Activated CD4-positive, alpha-beta T cell treated with anti-CD3 and anti-CD28 coated beads for 1 hour (primary cell): Measurements from ENCODE around the gene ADAT3.
"Not testable (repeated sequence)": the region's sequence is repeated elsewhere in the genome, so short reads cannot be mapped to it uniquely, and the experiment has no call there.

Experiments used
- DNase-seq: peaks from one replicate; pipeline ENCODE4 v3.0.0-alpha.2; 2020

Gene ADAT3

DNA sequence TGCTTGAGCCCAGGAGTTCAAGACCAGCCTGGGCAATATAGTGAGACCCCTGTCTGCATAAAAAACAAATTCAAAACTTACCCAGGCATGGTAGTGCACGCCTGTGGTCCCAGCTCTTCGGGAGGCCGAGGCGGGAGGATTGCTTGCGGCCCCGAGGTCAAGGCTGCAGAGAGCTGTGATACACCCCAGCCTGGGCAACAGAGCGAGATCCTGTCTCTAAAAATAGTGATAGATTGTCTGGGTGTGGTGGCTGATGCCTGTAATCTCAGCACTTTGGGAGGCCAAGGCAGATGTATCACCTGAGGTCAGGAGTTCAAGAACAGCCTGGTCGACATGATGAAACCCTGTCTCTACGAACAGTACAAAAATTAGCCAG is 37.9 kb upstream of the ADAT3 start:
- DNase-seq: no peak

DNA sequence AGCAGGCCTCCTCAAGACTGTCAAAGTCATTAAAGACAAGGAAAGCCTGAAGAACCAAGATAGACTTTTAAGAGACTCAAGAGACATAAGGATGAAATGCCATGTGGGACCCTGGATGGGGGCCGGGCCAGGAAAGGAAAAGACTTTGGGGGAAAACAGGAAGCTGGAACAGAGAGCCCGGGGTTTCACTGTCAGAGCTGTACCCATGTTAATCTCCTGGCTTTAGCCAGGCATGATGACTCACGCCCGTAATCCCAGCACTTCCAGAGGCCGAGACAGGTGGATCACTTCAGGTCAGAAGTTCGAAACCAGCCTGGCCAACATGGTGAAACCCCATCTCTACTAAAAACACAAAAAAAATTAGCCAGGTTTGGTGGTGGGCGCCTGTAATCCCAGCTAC is 36.2 kb upstream of the ADAT3 start:
- no peak for DNase-seq

DNA sequence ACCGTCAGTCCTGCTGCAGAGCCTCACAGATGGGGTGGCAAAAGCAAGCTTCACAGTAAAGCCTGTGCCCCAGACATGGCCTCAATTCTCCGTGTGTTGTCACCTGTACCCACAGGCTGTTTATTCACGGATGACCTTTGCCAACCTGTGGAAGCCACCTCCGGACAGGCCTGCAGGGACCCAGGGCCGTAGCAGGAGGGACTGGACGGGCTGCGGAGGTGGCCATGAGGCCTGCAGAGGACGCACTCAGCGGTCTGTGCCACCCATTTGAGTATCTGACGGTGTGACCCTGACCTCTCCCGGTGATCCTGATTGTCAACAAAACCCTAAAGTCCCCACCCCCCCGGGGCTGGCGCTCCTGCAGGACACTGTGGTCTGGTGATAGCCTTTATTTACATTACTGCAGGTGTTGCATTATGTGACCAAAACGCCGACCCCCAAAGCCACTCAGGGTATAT is 34.0 kb upstream of the ADAT3 start:
- DNase-seq: no peak

DNA sequence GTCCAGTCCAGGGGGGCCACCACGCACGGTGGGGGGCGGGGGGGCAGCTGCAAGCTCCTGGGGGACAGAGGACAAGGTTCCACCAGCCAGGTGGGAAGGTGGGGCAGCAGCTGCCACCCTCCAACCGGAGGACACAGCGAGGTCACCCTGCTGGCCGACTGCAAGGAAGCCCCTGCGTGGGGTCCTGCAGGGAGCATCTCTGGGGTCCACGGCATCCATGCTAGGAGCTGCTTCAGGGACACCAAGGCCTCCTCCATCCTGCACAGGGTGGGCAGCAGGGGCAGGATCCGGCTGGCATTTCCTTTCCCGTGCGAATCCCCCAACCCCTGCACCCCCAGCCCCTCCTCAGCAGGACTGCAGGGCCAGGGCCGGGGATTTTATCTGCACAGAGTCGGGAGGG is 33.6 kb upstream of the ADAT3 start:
- DNase-seq: no peak

DNA sequence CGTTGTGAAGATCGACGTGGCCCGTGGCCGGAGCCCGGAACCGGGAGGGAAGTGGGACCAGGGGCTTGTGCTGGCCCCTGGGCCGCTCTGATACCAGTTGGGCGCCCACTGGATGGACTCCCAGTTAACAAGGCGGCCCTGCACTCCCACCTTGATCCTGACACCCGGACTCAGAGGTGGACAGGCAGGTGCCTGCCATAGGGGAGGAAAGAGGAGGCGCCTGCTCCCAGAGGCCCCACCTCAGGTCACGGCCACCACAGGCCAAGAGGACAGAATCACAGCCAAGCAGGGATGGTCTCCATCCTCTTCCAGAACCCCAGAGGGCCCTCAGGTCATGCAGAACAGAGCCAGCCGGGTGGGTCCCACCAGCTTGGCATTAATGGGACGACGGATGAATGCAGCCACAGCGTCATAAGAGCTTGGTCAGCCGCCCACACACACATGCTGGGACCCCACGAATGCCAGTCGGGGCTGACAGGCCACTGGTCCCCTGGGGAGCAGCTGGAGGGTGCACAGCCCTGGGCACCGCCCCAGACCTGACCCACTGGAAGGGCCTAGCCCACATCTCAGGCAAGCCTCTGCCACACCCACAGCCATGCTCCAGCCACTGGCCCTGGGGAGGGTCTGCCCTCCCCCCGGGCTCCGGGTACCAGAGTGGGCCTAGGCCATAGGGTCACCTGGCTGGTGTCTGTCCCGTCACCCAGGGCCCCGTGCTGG is 32.2 kb upstream of the ADAT3 start:
- no peak for DNase-seq

DNA sequence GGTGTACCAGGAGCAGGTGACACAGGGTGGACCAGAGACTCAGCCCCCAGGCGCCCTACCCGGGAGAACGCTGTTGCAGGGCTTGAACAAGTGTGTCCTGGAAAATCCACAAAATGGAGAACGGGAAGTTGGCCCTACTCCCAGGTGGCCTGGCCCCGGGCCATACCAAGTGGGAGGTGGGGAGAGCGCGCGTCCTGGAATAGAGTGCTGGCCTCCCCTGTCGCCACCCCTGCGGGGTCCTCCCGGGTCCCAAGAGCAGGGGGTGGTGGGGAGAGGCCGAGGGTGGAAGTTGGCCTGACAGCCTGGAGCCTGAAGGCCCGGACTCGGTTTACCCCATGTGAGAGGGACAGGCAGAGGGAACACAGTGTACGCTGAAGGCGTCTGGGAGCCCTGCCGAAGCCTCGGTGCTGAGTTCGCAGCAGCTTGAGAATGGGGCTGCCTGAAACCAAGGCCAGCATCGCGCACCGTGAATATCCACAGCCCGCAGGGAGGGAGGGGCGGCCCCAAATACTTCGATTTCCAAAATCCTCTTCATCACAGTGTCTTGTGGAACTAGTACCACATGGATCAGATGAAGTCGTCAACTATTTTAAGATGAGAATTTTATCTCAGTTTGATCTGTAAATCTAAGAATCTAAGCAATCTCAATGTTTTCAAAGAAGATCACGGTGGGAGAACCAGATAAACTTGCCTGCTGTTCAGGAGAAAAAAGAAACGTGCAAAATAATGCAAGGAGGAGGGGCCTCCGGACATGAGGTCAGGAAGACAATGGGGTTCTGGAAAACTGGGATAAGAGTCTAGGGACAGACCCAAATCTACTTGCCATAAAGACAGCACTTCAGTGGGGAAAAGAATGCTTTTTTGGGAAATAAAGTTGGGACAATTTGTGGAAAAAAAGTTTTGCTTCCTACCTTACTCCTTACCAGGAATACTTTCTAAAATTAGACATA is 31.4 kb upstream of the ADAT3 start:
- DNase-seq: no peak

DNA sequence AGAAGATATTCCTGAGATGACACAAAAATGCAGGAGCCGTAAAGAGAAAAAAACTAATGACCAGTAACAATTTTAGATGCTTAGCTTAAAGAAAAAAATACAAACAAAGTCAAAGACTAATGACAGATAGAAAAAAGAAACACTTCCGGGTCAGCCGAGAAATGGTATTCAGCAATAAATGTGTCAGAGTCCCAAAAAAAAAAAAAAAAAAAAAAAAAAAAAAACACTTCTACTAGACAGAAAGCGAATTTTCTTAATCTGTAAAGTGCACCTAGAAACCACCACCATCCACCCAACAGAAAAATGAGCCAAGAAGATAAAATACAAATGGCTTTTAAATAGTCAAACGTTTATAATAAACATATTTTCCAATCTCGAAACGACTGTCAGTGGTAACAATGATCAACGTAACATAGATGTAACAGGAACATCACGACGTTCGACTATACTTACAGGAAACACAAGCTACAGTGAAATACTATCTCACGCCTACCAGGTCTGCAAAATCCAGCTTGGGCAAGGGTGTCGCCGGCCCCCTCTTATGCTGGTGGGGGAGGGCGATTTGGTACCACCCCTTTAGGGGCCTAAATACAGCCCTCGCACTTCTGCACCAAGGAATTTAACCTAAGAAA is 30.5 kb upstream of the ADAT3 start:
- no peak for DNase-seq

DNA sequence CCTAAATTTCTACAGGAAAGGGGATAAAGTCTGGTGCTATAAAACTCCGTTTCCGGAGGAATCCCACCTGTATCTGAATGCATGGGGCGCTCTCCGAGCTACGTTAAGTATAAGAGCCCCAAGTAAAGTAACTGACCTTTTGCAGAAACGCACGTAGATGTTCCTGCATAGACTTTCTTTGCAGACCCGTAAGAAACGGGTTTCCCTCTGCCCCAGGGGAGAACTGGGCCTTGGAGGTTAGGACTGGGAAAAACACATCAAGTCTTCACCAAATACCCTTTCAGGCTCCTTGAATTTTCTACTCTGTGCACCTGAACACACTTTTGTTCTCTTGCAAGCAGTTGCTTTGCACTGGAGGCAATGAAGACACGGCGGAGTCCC is 29.9 kb upstream of the ADAT3 start:
- DNase-seq: not testable (repeated sequence)

DNA sequence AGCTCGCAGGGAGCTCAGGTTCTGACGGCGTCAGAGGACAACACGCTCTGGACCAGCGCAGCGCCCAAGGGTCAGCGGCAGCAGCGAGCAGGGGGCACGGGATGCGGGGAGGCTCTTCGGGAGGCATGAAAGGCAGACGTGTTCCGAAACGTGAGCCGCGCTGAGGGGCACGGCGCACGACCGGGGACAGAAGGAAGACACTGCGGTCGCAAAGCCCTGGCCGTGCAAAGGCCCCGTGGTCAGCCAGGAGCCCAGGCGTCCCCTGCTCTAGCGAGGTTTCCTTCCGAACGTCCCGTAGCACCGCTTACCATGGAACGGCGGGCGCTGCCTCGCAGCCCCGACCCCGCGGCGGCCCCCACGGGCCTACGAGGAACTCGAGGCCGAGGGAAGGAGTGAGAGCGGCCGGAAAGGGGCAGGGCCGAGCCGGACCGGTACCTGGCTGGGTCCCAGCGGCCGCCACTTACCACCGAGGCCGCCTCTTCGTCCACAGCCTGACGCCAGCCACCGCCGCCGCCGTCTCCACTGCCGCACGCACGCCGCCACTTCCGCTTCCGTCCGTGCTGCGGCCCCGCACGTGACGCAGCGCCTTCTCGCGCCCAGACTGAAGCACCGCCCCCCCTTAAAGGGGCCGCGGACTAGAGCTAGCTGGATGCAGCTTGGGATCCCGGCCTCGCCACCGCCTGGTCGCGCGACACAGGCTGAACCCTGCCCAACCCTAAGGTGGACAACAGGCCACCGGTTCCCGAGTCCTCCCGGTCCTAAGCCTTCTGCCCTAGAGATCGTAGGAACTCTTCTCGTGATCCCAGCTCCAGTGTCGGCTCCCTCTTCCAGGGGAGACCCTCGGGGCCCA is 29.3 kb upstream of the ADAT3 start:
- peak; percentile 77 for DNase-seq

DNA sequence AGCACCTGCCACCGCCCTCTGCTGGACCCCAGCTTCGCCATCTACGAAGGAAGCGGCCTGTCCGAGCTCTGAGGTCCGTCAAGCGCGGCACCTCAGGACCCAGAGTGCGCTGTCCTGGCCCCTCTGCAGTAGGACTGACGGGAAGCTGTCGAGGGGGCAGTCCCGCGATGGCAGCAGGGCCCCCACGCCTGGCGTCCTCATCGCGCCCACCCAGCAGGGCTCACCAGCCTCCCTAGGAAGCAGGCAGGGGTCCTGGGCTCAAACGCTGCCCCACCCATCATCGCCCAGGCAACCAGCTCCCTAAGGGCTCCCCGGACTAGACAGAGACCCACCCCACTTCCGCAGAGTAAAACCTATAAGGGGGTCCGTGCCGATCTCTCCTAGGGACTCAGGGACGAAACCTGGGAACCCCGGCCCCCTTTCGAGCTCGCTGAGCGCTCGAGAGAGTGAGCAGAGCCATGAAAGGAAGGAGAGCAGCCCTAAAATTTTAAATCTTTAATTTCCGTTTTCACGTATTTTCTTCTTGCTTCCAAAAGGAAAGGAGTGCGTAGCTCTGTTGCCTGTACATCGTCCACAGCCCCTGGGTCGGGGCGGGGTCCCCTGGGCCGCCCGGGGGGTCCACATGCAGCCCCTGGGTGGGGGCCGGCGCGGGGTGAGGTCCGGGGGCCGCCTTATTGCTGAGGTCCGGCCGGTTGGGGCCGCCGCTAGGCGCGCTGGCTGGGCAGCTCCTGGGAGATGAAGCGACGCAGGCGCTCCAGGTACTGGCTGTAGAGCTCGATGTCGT is 28.5 kb upstream of the ADAT3 start:
- DNase-seq: not testable (repeated sequence)

DNA sequence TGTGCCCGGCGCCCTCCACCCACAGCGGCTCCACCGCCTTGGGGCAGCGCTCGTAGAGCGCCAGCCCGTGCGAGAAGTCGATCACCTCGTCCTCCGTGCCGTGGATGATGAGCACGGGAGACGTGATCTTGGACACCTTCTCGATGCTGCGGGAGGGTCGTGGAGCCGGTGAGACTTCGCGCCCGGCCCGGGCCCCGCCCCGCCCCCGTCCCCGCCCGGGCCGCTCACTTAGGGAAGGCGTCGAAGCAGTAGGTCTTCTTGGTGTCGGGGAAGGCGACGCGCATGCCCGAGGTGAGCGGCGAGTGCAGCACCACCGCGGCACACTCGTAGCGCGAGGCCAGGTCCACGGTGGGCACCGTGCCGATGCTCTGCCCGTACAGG is 27.9 kb upstream of the ADAT3 start:
- DNase-seq: not testable (repeated sequence)

DNA sequence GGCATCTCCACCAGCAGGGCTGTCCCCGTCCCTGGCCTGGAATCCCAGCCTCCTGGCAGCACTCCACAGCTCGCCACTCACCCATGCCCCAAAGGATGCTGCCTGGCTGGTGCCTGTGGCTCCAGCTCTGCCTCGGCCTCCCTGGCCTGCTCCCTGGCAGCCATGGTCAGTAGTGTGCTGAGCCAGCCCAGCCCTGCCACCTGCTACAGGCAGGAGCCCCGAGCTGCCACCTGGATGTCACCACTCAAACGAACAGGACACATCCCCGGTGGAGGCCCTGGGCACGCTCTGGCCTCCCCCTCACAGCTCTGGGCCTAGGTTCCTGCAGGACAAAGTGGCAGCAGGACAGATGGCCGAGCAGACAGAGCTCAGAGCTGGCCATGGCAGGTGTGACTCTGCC is 26.6 kb upstream of the ADAT3 start:
- not testable (repeated sequence) for DNase-seq

DNA sequence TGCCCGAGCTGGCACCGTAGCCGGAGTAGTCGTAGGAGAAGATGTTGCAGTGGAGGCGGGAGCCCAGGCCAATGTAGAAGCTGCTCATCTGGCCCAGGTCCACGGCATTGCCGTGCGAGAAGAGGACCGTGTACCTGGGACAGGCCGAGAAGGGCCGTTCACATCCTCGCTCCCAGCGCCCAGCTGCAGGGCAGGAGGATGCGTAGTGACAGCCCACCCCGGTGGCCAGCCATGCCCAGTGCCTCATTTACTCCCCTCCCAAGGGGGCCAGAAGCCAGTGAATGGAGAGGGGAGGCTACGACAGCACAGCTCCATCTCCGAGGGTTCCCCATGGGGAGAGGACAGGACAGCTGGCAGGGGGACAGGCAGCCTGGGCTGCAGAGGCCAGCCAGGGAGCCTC is 25.2 kb upstream of the ADAT3 start:
- DNase-seq: not testable (repeated sequence)

DNA sequence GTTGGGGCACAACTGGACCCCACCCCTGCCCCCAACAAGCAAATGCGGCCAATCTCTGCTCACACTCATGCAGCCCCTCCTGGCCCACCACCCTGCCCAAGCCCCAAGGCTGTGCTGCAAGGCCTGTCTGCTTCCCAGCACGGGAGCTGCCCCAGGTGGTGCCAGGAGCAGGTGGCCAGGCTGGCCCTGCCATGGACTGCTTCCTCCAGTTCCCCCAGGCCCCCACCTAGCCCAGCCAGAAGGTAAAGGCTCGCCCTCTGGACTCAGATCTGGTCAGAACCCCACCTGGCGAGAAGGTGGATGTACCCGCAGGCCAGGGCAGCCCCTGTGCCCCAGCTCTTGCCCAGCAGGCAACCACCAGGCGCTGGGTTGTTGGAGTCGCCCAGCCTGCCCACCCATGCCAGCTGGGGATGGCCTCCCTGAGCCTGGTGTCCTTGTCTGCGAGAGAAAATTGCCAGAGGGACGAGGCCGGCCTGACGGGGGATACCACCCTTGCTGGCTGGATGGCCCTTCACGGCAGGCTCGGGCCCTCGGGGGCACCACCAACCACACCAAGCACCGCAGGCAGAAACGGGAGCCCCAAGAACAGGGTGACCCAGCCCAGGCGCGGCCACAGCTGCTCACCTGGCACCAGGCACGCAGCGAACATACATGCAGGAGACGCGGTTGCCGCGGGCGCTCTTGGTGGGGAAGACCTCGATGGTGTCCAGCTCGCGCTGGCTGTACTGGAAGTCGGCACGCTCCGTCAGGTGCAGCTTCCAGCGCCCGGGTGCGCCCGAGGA is 24.4 kb upstream of the ADAT3 start:
- DNase-seq: no peak

DNA sequence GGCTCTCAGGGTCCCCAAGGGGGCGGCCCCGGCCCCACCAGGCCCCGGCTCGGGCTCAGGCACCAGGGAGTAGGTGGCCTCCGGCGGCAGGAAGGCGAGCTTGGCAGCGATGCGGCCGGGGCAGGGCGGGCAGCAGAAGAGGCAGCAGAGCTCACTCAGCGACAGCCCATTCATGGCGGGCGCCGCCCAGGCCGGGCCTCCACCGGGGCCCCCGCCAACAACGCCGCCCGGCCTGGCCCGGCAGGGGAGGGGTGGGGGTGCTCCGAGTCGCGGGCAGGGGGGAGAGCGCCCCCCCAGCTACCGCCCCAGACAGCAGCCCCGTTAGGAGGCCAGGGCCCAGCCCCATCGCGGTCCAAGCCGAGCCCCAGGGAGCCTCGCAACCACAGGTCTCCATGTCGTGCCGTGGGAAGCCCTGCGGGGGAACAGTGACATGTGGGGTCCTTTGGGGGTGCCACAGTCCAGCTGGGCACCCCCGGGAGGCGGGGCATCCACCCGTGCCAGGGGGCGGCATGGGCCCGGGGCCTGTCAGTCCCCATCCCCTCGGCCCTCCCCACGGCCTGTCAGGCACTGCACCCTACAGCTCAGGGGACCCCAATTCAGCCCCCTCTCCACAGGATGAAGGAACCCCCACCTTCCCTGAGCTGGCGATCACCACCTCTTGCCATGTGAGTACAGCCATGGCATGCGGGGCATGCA is 23.7 kb upstream of the ADAT3 start:
- DNase-seq: not testable (repeated sequence)

DNA sequence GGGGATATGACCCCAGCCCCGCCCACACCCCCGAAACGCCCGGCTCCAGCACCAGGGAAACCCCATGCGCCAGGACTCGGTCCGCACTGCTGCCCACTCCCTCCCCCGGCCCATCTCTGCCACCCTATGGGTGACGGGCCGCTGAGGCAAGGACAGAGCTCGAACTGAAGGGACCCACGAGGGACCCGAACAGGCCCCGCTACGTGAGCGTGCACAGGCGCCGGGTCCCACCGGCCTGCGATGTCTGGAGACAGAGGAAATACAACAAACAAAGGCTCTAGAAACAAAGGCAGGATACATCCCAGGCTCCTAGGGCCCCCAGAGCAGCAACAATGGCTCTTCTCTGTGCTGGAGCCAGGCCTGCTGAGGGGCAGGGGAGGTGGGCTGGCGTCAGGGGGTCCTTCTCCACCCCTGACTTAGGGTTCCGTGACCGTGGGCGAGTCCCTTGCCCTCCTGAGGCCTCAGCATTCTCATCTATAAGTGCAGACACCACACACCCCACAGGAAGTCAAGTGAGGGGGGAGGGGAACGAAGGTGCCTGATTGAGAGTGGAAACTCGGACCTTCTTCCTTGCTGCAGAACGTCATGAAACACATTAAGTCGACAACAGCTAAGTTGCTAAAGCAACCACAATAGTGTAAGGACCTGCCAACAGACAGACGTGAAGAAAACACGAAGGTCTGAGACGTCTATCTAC is 23.0 kb upstream of the ADAT3 start:
- peak; percentile 62 for DNase-seq

DNA sequence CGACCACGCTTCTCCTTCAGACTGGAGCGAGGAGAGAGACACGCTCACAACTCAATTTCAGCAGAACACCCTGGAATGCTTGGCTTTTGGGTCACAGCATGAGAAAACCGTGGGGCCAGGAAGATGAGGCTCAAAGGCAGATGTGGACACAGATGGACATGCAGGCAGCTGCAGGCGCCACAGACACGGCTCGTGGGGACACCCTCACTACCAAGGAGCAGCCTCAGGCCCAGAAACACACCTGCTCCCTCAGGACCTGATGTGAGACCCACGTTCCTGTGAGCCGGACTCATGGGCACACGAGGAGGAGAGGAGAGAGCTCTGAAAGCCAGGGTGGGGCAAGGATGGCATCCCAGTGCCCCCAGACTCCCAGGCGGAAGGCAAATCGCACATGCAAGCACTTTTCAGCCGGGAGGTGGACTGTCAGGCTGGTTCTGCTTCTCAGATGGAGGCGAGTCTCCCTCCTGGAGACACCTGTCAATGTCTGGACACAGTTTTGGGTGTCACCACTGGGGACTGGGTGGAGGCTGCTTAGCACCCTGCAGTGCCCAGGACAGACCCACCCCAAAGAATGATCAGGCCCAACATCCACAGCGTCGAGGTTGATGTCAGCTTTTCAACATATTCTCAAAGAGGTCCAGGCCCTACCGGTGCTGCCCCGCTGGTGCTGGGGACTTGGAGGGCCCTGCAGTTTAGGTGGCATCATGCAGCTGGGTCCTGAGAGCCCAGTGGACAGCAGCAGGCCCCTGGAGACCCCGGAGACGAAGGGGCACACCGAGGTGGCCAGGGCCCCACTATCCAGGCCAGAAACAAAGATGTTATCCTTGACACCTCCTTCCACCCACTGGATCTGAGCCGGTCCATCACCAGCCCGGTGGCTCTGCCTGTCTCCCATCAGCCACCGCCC is 22.2 kb upstream of the ADAT3 start:
- no peak for DNase-seq

DNA sequence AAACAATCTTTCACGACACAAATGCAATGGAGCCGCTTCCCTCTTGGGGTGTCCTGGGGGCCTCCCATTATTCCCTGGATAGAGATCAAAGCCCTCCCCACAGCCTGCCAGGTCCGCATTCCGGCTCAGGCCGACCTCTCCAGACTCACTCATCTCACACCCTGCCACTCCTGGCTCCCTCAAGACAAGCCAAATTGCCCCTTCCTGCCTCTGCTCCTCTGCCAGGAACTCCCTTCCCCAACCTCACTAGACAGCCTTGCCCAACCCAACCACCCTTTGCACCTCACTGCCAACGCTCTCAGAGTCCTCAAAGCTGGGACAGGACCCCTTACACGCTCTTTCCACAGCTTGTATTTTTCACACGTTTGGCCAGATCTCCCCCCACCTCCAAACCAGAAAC is 21.4 kb upstream of the ADAT3 start:
- DNase-seq: no peak

DNA sequence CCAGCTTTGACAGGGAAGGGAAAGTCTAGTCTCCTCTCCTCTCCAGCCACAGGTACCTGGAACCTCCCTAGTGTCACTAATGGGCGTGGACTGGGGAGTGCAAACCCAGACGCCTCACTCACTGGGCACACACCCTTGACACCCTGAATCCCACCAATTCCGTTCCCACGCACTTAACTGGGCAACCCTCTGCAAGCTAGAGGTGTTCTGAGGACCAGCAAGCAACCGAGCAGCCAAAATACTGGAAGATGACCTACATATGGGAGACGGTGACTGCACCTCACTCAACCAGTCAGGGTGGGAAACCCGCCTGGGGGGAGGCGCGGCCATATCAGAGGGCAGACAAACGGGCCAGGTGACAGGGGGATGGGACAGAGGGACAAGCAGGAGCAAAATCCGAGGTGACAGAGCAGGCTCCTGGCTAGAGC is 20.9 kb upstream of the ADAT3 start:
- no peak for DNase-seq
